Mesenchymal stem cell (in vitro differentiated cells and primary cell): ENCODE data around the gene LTB4R2.

Experiments used
- DNase-seq: peaks from one replicate; pipeline ENCODE4 v3.0.0-alpha.2; 2013
- H2AFZ ChIP-seq: one replicate; pipeline ENCODE4 v1.6.1; 2013; ENCODE audit warnings: low read depth, mild to moderate bottlenecking, control low read depth, inconsistent platforms, low read length, moderate library complexity
- H2AK5ac ChIP-seq: 2 replicates; pipeline ENCODE4 v1.6.1; 2013; ENCODE audit warnings: low read length, moderate library complexity, mild to moderate bottlenecking, inconsistent platforms; ENCODE audit not compliant: severe bottlenecking
- H2BK120ac ChIP-seq: one replicate; pipeline ENCODE4 v1.6.1; 2013; ENCODE audit warnings: low read depth, mild to moderate bottlenecking, inconsistent platforms, low read length, moderate library complexity
- H2BK12ac ChIP-seq, 2 experiments: one replicate each; pipeline ENCODE4 v1.6.1; 2013; ENCODE audit warnings: inconsistent platforms in 2 of 2, low read length in 2 of 2, mild to moderate bottlenecking in 2 of 2, moderate library complexity in 2 of 2, control low read depth in 1 of 2
- H2BK15ac ChIP-seq: one replicate; pipeline ENCODE4 v1.6.1; 2013; ENCODE audit warnings: mild to moderate bottlenecking, low read depth, inconsistent platforms; ENCODE audit not compliant: poor library complexity, severe bottlenecking
- H2BK5ac ChIP-seq: 2 replicates; pipeline ENCODE4 v1.6.1; 2013; ENCODE audit warnings: low read depth, mild to moderate bottlenecking, low read length, control low read depth, inconsistent platforms; ENCODE audit not compliant: poor library complexity, severe bottlenecking
- H3K14ac ChIP-seq, 2 experiments: one replicate each; pipeline ENCODE4 v1.6.1; 2013; ENCODE audit warnings: inconsistent platforms in 2 of 2, low read length in 2 of 2, control low read depth in 1 of 2, mild to moderate bottlenecking in 1 of 2, moderate library complexity in 1 of 2
- H3K18ac ChIP-seq, 2 experiments: one replicate each; pipeline ENCODE4 v1.6.1; 2013; ENCODE audit warnings: inconsistent platforms in 2 of 2, low read length in 2 of 2, control low read depth in 1 of 2, low read depth in 1 of 2, mild to moderate bottlenecking in 1 of 2
- H3K23ac ChIP-seq, 2 experiments: one replicate each; pipeline ENCODE4 v1.6.1; 2013; ENCODE audit warnings: inconsistent platforms in 2 of 2, low read length in 2 of 2, mild to moderate bottlenecking in 2 of 2, moderate library complexity in 2 of 2, control low read depth in 1 of 2
- H3K27ac ChIP-seq: 2 replicates; pipeline ENCODE4 v1.5.1; 2013; ENCODE audit warnings: mild to moderate bottlenecking, moderate library complexity, low read length, control low read depth, inconsistent platforms; ENCODE audit not compliant: poor library complexity, severe bottlenecking
- H3K27me3 ChIP-seq, 2 experiments: 2 replicates each; pipeline versions ENCODE4 v1.6.1 to v1.7.0; 2013; ENCODE audit warnings: low read length in 2 of 2, mild to moderate bottlenecking in 2 of 2, moderate library complexity in 2 of 2, control low read depth in 1 of 2, inconsistent platforms in 1 of 2; ENCODE audit not compliant: control insufficient read depth in 1 of 2, insufficient read depth in 1 of 2
- H3K36me3 ChIP-seq, 2 experiments: 2 replicates each; pipeline versions ENCODE4 v1.6.1 to v1.7.0; 2013; ENCODE audit warnings: low read length in 2 of 2, control low read depth in 1 of 2, inconsistent platforms in 1 of 2, low read depth in 1 of 2, mild to moderate bottlenecking in 1 of 2; ENCODE audit not compliant: insufficient read depth in 2 of 2, control insufficient read depth in 1 of 2
- H3K4ac ChIP-seq, 2 experiments: one replicate each; pipeline ENCODE4 v1.6.1; 2013; ENCODE audit warnings: inconsistent platforms in 2 of 2, low read length in 2 of 2, mild to moderate bottlenecking in 2 of 2, moderate library complexity in 2 of 2, control low read depth in 1 of 2, low read depth in 1 of 2
- H3K4me1 ChIP-seq: 2 replicates; pipeline ENCODE4 v1.6.1; 2013; ENCODE audit warnings: low read depth, low read length, control low read depth; ENCODE audit not compliant: control insufficient read depth, insufficient read depth
- H3K4me2 ChIP-seq: 2 replicates; pipeline ENCODE4 v1.6.1; 2013; ENCODE audit warnings: low read length, mild to moderate bottlenecking, inconsistent platforms; ENCODE audit not compliant: poor library complexity, severe bottlenecking
- H3K4me3 ChIP-seq, 2 experiments: 2 replicates each; pipeline versions ENCODE4 v1.5.1 to v1.7.0; 2013; ENCODE audit warnings: low read length in 2 of 2, mild to moderate bottlenecking in 2 of 2, control low read depth in 1 of 2, low read depth in 1 of 2; ENCODE audit not compliant: insufficient read depth in 1 of 2
- H3K79me1 ChIP-seq: replicated peaks from 2 replicates; pipeline ENCODE4 v1.6.1; 2013; ENCODE audit warnings: mild to moderate bottlenecking, control low read depth, low read length, inconsistent platforms; ENCODE audit not compliant: poor library complexity, severe bottlenecking
- H3K9ac ChIP-seq: 2 replicates; pipeline ENCODE4 v1.7.0; 2013; ENCODE audit warnings: mild to moderate bottlenecking, low read length, moderate library complexity
- H3K9me3 ChIP-seq: 2 replicates; pipeline ENCODE4 v1.7.0; 2013; ENCODE audit warnings: mild to moderate bottlenecking, low read length; ENCODE audit not compliant: control insufficient read depth
- H4K8ac ChIP-seq: one replicate; pipeline ENCODE4 v1.6.1; 2013; ENCODE audit warnings: inconsistent platforms, mild to moderate bottlenecking, low read length, moderate library complexity
- H4K91ac ChIP-seq: one replicate; pipeline ENCODE4 v1.6.1; 2013; ENCODE audit warnings: mild to moderate bottlenecking, low read length, inconsistent platforms
- WGBS: methylation state at CpG from one replicate; pipeline ENCODE4 v1.1.7; 2013; ENCODE audit warnings: mixed read lengths; 5-methylcytosine and 5-hydroxymethylcytosine counted together

The LTB4R2 gene

GRCh38 chr14:24286996-24287395, 22.9 kb upstream of the LTB4R2 start:
- no peak overlapping the region for H3K4me2 ChIP-seq
- no peak overlapping the region for H4K8ac ChIP-seq
- H3K36me3 ChIP-seq, result peaks cover 26 to 29% of the 10 kb centered on the region in 2 experiments
- H3K9ac ChIP-seq, result no peak overlapping the region
- no peak overlapping the region for H4K91ac ChIP-seq
- no peaks in the 10 kb centered on the region for H3K27me3 ChIP-seq
- H3K9me3 ChIP-seq, result no peaks in the 10 kb centered on the region
- H3K18ac ChIP-seq, result no peak overlapping the region
- no peak overlapping the region for H3K27ac ChIP-seq
- no peak overlapping the region for H3K14ac ChIP-seq
- H3K79me1 ChIP-seq, result peaks cover 25% of the 10 kb centered on the region
- H3K4me1 ChIP-seq, result peaks cover 7% of the 10 kb centered on the region
- WGBS, result 98% methylated on average over 5 of the region's 5 CpGs
- no peak overlapping the region for H2BK15ac ChIP-seq
- DNase-seq, result no peak
- no peak overlapping the region for H3K4me3 ChIP-seq
- no peak overlapping the region for H3K4ac ChIP-seq
- no peak overlapping the region for H2BK120ac ChIP-seq
- H2BK5ac ChIP-seq, result no peak overlapping the region
- no peak overlapping the region for H3K23ac ChIP-seq
- H2AK5ac ChIP-seq, result no peak overlapping the region
- no peak overlapping the region for H2AFZ ChIP-seq
- no peak overlapping the region for H2BK12ac ChIP-seq

- no peak overlapping the region for H3K23ac ChIP-seq
- no peak for DNase-seq
- no peak overlapping the region for H2BK12ac ChIP-seq
- no peak overlapping the region for H3K27ac ChIP-seq
- H2BK120ac ChIP-seq, result no peak overlapping the region
- H3K27me3 ChIP-seq, result no peaks in the 10 kb centered on the region
- H3K9me3 ChIP-seq, result no peaks in the 10 kb centered on the region
- H2BK15ac ChIP-seq, result no peak overlapping the region
- H3K36me3 ChIP-seq, result peaks cover 34 to 52% of the 10 kb centered on the region in 2 experiments
- H3K4ac ChIP-seq, result no peak overlapping the region
- no peak overlapping the region for H4K8ac ChIP-seq
- no peak overlapping the region for H3K4me3 ChIP-seq
- H3K18ac ChIP-seq, result no peak overlapping the region
- WGBS, result 83% methylated on average over 6 of the region's 6 CpGs
- H3K14ac ChIP-seq, result no peak overlapping the region
- peaks cover 19% of the 10 kb centered on the region for H3K79me1 ChIP-seq
- H3K4me2 ChIP-seq, result no peak overlapping the region
- H2AFZ ChIP-seq, result no peak overlapping the region
- no peak overlapping the region for H2BK5ac ChIP-seq
- H3K9ac ChIP-seq, result no peak overlapping the region
- H4K91ac ChIP-seq, result no peak overlapping the region
- H3K4me1 ChIP-seq, result no peaks in the 10 kb centered on the region
- no peak overlapping the region for H2AK5ac ChIP-seq
These were observed 20.2 kb upstream of the LTB4R2 start for GRCh38 chr14:24289649-24290280.

GRCh38 chr14:24290746-24291145, 19.2 kb upstream of the LTB4R2 start:
- Histone ChIP-seq H3K9ac (no peak overlapping the region), H3K4ac (no peak overlapping the region), H3K4me3 (no peak overlapping the region), H2BK15ac (no peak overlapping the region), H3K23ac (no peak overlapping the region), H2BK12ac (no peak overlapping the region), H3K9me3 (no peaks in the 10 kb centered on the region), H2BK5ac (no peak overlapping the region), H3K27me3 (no peaks in the 10 kb centered on the region), H3K79me1 (peaks cover 19% of the 10 kb centered on the region), H2AFZ (no peak overlapping the region), H3K18ac (no peak overlapping the region), H2AK5ac (no peak overlapping the region), H3K4me2 (no peak overlapping the region), H4K8ac (no peak overlapping the region), H3K27ac (no peak overlapping the region), H3K36me3 (peaks cover 35 to 62% of the 10 kb centered on the region in 2 experiments), H3K4me1 (no peaks in the 10 kb centered on the region), H2BK120ac (no peak overlapping the region), H3K14ac (no peak overlapping the region), H4K91ac (no peak overlapping the region)
- WGBS, result 90% methylated on average over 7 of the region's 9 CpGs
- DNase-seq, result no peak

GRCh38 chr14:24291446-24292117, 18.4 kb upstream of the LTB4R2 start:
- Histone ChIP-seq H3K79me1 (peaks cover 17% of the 10 kb centered on the region), H3K27me3 (no peaks in the 10 kb centered on the region), H3K36me3 (peaks cover 41 to 69% of the 10 kb centered on the region in 2 experiments), H2AFZ (no peak overlapping the region), H3K4ac (no peak overlapping the region), H3K4me1 (peaks cover 2% of the 10 kb centered on the region), H3K18ac (no peak overlapping the region), H3K4me3 (no peak overlapping the region), H3K9ac (no peak overlapping the region), H2BK5ac (no peak overlapping the region), H2AK5ac (no peak overlapping the region), H2BK12ac (no peak overlapping the region), H4K8ac (no peak overlapping the region), H3K4me2 (no peak overlapping the region), H4K91ac (no peak overlapping the region), H2BK15ac (no peak overlapping the region), H3K23ac (no peak overlapping the region), H3K14ac (no peak overlapping the region), H2BK120ac (no peak overlapping the region), H3K9me3 (no peaks in the 10 kb centered on the region), H3K27ac (no peak overlapping the region)
- WGBS, result 91% methylated on average over 3 of the region's 3 CpGs
- DNase-seq, result no peak
